Measurements from ENCODE around the gene CC2D1A.

CC2D1A gene

DNA sequence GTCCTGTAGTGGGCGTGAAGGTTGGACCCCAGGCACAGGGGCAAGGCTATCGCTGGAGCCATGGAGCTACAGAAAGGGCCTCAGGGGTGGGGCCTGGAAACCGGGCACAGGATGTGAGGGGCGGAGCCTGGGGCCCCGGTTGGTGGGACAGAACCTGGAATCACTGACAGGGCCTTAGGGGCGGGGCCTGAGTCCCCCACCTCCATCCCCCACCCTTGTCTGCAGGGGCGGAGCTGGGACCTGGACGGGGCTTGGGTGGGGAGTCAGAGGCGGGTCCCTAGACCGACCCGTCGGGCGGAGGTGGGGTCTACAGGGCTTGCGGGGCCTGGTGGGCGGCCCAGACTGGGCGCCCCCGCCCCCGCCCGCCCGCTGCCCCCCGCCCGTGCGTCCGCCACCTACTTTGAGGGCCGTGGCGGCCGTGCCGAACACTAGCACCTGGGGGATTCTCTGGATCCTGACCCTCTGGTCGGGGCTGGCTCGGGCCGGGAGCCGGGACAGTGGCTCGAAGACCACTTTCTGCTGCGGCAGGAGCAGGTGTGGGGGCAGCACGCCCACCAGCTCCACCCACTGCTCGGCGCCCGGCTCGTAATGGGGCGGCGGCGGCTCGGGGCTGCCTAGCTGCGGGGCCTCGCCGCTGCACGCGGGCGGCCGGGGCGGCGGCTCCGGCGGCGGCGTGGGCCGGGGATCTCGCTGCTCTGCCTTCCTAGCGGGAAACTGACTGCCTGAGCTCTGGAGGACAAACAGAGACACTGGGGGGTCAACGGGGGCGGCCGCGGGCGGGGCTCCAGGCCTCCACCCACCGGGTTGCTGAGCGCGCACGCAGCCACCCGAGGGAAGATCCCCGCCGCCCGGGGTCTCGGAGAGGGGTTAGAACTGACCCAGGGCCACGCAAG, 72.6 kb downstream of the CC2D1A start:
- FAIRE-seq, result no peak
- no peak for DNase-seq (ENCODE audit: low spot score)

DNA sequence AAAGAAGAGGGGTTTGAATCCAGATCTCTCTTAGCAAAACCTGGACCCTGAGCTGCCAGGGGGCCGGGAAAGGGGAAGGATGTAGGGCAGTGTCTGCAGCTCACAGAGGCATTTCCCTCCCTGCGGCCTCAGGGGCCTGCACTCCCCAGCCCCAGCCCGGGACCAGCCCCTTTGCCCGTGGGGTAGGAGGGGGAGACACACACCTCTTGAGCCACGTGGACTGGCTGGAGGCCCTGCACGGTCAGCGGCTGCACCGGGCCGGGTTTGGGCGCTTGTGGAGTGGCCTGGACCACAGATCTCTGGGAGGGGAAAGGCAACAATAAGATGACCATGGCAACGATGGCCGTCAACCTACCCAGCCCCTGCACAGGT, 73.2 kb downstream of the CC2D1A start:
- no peak for FAIRE-seq
- no peak for DNase-seq (ENCODE audit: low spot score)

DNA sequence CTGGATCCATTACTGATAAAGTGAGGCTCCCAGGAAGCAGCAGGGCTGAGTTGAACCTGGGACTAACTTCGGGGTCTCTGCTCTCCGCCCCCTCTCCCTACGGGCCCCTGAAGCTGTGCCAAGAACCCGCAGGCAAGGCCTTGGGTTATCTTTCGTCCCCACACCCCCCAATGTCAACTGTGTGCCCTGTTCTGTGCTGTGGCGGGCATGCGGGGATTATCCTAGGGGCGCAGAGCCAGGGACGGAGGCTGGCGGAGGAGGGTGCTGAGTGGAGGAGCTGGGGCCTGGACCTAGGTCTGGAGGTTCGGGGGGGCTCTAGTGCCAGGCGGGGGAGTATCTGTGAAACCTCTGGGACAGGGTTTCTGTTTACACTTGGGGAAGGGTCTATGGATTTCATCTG, 73.7 kb downstream of the CC2D1A start:
- FAIRE-seq (no peak), DNase-seq (ENCODE audit: low spot score) (no peak)

DNA sequence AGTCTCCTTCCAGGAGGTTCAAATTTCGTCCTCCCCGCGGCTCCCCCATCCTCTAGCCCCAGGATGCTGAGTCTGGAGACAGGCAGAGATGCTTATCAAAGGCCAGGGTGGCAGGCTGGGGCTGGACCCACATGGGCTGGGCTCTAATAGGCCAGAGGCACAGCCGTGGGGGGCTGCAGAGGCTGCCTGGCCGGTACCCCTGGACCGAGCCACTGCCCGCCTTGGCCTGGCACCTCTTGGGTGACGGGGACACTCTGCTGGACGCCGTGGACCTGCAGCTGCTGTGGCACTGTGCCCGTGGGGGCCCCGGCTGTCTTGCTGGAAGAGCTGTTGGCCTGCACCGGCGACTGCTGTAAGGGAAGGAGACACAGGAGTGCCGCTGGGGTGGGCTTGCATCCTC, 74.3 kb downstream of the CC2D1A start:
- DNase-seq (ENCODE audit: low spot score) (no peak), FAIRE-seq (no peak)
